ENCODE data around the gene SLC41A2. TPM values are rescaled to one million over a fixed set of nuclear protein-coding genes. Genes with fewer than 3 reads are reported as not detected.

Gene SLC41A2
- total RNA-seq, 4 donors from 2014 or later, result 22.4 to 27.8 (median 23.9) TPM

DNA sequence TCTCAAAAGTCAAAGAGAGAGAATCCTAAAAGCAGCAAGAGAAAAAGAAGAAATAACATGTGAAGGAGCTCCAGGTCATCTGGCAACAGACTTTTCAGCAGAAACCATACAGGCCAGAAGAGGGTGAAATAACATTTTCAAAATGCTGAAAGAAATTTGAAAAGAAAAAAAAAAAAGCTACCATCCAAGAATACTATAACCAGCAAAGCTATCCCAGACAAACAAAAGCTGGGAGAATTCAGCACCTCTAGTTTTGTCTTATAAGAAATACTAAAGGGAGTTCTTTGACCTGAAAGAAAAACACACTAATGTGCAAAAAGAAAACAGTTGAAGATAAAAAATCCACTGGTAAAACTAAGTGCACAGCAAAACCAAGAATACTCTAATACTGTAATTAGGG, 36.8 kb downstream of the SLC41A2 start:
- Histone ChIP-seq H3K27ac (replicated peaks in 1 of 4) (no peak overlapping the region), H3K4me1 (no peaks in the 10 kb centered on the region), H3K27me3 (no peaks in the 10 kb centered on the region), H3K4me3 (no peak overlapping the region), H3K9me3 (peaks cover 0 to 12% (median 4%) of the 10 kb centered on the region in 4 donors), H3K36me3 (no peaks in the 10 kb centered on the region)
- no peak for TF ChIP-seq EP300 (IDR thresholded peaks at IDR 0.05)
- TF ChIP-seq POLR2A (IDR thresholded peaks at IDR 0.05; ENCODE audit: low read depth), result no peak
- TF ChIP-seq POLR2AphosphoS5 (IDR thresholded peaks at IDR 0.05), result no peak
- TF ChIP-seq, protein P1, sequence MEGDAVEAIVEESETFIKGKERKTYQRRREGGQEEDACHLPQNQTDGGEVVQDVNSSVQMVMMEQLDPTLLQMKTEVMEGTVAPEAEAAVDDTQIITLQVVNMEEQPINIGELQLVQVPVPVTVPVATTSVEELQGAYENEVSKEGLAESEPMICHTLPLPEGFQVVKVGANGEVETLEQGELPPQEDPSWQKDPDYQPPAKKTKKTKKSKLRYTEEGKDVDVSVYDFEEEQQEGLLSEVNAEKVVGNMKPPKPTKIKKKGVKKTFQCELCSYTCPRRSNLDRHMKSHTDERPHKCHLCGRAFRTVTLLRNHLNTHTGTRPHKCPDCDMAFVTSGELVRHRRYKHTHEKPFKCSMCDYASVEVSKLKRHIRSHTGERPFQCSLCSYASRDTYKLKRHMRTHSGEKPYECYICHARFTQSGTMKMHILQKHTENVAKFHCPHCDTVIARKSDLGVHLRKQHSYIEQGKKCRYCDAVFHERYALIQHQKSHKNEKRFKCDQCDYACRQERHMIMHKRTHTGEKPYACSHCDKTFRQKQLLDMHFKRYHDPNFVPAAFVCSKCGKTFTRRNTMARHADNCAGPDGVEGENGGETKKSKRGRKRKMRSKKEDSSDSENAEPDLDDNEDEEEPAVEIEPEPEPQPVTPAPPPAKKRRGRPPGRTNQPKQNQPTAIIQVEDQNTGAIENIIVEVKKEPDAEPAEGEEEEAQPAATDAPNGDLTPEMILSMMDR (IDR thresholded peaks at IDR 0.05), result no peak
- no peak for DNase-seq (ENCODE audit: extremely low spot score)
- intact Hi-C loops (cut with DNase I), result no loop called here

DNA sequence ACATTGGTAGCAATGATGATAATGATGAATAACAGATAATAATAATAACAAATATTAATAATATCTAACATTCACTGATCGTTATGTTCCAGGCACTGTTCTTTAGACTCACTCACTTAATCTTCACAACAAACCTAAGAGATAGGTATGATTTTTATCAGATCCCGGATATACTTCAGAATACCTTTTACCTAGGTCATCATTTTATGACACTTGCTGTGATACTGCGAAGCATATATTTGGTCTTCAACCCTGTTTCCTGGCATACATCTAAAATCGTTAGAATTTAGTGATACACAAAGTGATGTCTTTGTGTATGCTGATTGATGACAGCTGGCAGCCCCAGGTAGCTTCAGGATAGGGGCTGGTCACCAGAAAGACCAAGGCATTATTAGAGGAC, 46.1 kb downstream of the SLC41A2 start:
- no peaks in the 10 kb centered on the region for H3K27me3 ChIP-seq
- H3K27ac ChIP-seq (replicated peaks in 1 of 4), result no peak overlapping the region
- 87% methylated on average over 4 of the region's 4 CpGs for WGBS
- no peak for DNase-seq (ENCODE audit: extremely low spot score)
- no peaks in the 10 kb centered on the region for H3K4me1 ChIP-seq
- TF ChIP-seq POLR2AphosphoS5 (IDR thresholded peaks at IDR 0.05), result no peak
- TF ChIP-seq, protein P1 (IDR thresholded peaks at IDR 0.05), result no peak
- TF ChIP-seq EP300 (IDR thresholded peaks at IDR 0.05), result no peak
- TF ChIP-seq POLR2A (IDR thresholded peaks at IDR 0.05; ENCODE audit: low read depth), result no peak
- H3K9me3 ChIP-seq, result no peaks in the 10 kb centered on the region
- H3K36me3 ChIP-seq, result no peaks in the 10 kb centered on the region
- intact Hi-C loops (cut with DNase I), result no loop called here
- no peak overlapping the region for H3K4me3 ChIP-seq

DNA sequence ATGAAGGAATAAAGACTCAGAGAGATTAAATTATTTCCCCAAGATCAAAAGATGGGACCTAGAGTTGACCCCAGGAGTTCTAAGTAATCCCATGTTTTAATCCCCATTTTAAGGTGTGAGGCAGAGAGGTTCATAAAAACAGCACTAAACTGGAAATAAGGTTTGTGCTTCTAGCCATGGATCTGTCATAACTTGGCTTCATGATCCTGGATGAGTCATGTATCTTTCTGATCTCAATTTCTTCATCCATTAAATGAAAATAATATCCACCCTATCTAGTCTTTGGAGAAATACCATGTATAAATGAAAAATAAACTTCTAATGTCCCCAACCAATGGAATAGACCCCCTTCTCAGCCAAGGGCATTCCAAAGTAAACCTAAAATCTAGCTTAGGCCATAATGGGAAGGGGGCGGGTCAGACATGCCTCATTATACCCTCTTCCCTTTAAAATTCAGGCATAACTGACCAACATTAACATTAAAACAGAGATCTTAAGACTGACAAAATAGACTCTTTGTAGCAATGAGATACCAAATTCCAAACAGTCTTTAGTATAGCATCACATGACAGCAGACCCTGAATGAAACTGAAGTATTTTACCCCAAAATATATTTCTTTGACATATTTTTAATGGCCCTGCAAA, 47.8 kb downstream of the SLC41A2 start:
- Histone ChIP-seq H3K36me3 (no peaks in the 10 kb centered on the region), H3K27ac (replicated peaks in 1 of 4) (peak overlapping the region in 2 of 4 donors; percentile 22 to 24), H3K4me3 (no peak overlapping the region), H3K9me3 (no peaks in the 10 kb centered on the region), H3K4me1 (no peaks in the 10 kb centered on the region), H3K27me3 (no peaks in the 10 kb centered on the region)
- intact Hi-C loops (cut with DNase I), result no loop called here
- no peak for TF ChIP-seq EP300 (IDR thresholded peaks at IDR 0.05)
- TF ChIP-seq, protein P1 (IDR thresholded peaks at IDR 0.05), result no peak
- no peak for TF ChIP-seq POLR2A (IDR thresholded peaks at IDR 0.05; ENCODE audit: low read depth)
- no peak for TF ChIP-seq POLR2AphosphoS5 (IDR thresholded peaks at IDR 0.05)
- DNase-seq (ENCODE audit: extremely low spot score), result no peak
- 80% methylated on average over 1 of the region's 1 CpG for WGBS

DNA sequence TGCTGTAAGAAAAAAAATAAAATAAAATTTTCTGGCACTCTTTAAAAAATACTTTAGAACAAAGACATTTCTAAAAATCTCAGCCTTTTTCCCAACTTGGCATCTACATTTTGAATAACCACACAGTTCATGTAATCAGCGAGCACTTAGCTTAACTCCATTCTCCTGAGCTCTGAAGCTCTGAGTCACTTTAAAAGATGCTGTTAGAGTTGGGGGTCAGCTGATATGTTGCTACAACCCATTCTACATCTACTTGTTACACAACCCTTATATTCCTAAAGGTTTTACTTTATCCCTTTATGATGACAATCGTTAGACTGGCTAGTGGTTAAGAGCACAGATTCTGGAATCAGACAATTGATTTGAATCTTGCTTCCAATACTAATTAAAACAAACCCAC, 48.3 kb downstream of the SLC41A2 start:
- H3K4me1 ChIP-seq, result no peaks in the 10 kb centered on the region
- H3K27me3 ChIP-seq, result no peaks in the 10 kb centered on the region
- no peaks in the 10 kb centered on the region for H3K36me3 ChIP-seq
- no peak overlapping the region for H3K4me3 ChIP-seq
- H3K9me3 ChIP-seq, result no peaks in the 10 kb centered on the region
- intact Hi-C loops (cut with DNase I), result no loop called here
- 85% methylated on average over 2 of the region's 2 CpGs for WGBS
- peak overlapping the region in 2 of 4 donors; percentile 22 to 24 for H3K27ac ChIP-seq (replicated peaks in 1 of 4)
- TF ChIP-seq EP300 (IDR thresholded peaks at IDR 0.05) (no peak), POLR2A (IDR thresholded peaks at IDR 0.05; ENCODE audit: low read depth) (no peak), POLR2AphosphoS5 (IDR thresholded peaks at IDR 0.05) (no peak)
- TF ChIP-seq, protein P1 (IDR thresholded peaks at IDR 0.05), result no peak
- no peak for DNase-seq (ENCODE audit: extremely low spot score)

Other genes with a start within 250 kb of the SLC41A2 start
- 1 to 10 TPM; 4.6 to 7.9 (median 5.5) TPM for gene NOPCHAP1, start 28.0 kb upstream of the SLC41A2 start, total RNA-seq
- gene ALDH1L2, start 126.2 kb upstream of the SLC41A2 start, total RNA-seq, result 10 to 100 TPM in 1 of 4 donors, 1 to 10 TPM in 3; 2.3 to 10.4 (median 5.2) TPM
- gene WASHC4, start 149.4 kb upstream of the SLC41A2 start, total RNA-seq, result 10 to 100 TPM; 37.1 to 59.0 (median 38.6) TPM